Stimulated activated CD8-positive, alpha-beta memory T cell treated with anti-CD3 and anti-CD28 coated beads, Interleukin-7, amount 100 ng/mL, for 1 hour (primary cell): ENCODE results near the gene MRC2.

Source experiments
- DNase-seq, 2 donors: peaks; one replicate each; pipeline ENCODE4 v3.0.0-alpha.2; 2020; ENCODE audit warnings: low read depth in 2 of 2

Gene MRC2

GRCh38 chr17:62663304-62663703 lies 35.8 kb downstream of the MRC2 start:
- DNase-seq, result no peak

GRCh38 chr17:62664336-62665120 lies 37.1 kb downstream of the MRC2 start:
- DNase-seq, result no peak

GRCh38 chr17:62665599-62665998 lies 38.1 kb downstream of the MRC2 start:
- no peak for DNase-seq

- DNase-seq, result no peak
Measured at GRCh38 chr17:62666061-62666800, 38.8 kb downstream of the MRC2 start.

GRCh38 chr17:62666801-62667591 lies 39.5 kb downstream of the MRC2 start:
- DNase-seq, result no peak

DNA sequence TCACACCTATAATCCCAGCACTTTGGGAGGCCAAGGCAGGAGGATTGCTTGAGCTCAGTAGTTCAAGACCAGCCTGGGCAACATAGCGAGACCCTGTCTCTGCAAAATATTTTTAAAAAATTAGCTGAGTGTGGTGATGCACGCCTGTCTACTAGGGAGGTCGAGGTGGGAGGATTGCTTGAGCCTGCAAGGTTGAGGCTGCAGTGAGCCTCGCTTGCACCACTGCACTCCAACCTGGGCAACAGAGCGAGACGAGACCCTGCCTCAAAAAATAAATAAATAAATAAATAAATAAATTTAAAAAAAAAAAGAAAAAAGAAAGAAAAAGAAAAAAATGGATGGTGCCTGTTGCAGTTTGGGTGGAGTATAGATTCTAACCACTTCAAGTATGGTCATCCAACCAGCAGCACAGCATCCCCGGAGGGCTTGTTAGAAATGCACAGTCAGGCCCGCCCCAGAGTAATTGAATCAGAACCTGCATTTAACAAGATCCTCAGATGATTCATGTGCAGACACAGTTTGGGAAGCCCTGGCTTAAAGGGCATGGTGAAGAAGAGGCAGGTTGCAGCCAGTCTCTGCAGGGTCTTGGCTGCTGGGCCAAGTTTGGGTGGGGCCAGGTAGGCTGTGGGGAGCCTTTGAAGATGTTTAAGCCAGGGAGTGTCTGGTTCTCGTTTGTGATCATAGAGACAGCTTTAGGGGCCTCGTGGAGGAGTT lies 40.8 kb downstream of the MRC2 start:
- DNase-seq, result no peak

DNA sequence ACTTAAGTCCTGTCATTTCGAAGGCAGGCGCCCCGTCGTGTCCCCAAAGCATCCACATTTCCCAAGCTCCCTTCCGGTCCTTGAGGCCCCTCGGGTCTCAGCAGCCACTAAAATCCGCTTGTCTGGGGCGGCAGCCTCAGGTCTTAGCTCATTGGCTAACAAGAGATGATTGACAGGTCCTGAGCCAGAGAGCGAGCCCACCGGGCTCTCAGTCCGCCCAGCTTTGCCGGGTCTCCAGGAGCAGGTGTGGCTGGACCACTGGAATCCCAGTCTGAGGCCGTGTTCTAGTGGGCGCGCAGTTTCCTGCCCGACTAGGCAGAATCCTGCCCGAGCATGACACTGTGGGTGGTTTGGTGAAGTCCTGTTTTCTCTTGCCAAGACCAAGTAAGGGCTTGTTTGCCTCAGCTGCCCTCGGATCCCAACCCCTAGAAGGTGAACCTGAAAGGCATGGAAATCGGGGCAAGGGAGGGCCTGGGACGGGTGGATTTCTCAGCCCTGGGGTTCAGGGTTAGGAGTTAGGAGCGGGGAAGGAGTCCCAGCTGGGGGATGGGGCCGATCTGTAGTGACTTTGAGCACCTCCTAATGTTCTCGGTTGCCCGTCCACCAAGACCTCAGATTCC lies 42.8 kb downstream of the MRC2 start:
- DNase-seq, result no peak

GRCh38 chr17:62671553-62671952 lies 44.1 kb downstream of the MRC2 start:
- no peak for DNase-seq

- no peak for DNase-seq
Measured at GRCh38 chr17:62672957-62673356, 45.5 kb downstream of the MRC2 start.

DNA sequence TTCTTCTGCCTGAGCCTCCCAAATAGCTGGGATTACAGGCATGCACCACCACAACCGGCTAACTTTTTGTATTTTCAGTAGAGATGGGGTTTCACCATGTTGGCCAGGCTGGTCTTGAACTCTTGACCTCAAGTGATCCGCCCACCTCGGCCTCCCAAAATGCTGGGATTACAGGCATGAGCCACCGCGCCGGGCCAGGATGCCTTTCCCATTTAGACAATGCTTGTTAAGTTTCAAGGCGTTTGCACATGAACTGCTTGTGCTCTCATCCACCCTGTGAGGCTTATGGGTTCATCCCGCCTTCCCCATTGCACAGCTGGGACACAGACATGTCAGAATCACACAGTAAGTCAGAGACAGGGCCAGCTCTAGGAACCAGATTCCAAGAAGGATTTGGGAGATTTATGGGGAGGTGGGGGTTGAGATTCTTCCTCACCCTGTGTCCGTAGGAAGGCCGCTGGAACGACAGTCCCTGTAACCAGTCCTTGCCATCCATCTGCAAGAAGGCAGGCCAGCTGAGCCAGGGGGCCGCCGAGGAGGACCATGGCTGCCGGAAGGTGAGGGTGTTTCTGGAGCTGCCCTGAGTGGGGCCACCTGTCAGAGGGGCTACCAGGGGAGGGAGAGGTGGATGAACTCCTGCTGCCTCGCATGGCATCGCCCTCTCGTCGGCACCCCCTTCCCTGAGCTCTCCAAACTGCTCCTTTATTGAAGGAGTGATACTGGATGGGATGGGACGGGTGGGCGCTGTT lies 46.3 kb downstream of the MRC2 start:
- no peak for DNase-seq

- DNase-seq, result no peak
Measured at GRCh38 chr17:62674363-62674739, 46.9 kb downstream of the MRC2 start.

DNA sequence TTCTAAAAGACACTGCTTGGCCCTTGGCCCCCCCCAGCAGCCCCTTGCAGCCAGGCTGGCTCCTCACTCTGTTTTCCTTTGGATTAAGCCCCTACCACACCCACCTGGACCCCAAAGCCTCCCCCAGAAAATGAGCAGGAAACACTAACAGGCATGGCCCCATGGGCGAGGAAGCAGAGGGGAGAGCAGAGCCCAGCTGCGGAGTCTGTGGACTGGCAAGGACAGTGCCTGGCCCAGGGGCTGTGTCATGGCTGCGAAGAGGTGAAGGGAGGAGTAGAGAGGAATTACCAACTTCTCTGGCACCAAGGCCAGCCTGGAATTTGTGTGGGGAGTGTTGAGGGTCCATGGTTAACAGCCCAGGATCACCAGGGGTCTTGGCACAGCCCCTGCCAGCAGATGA lies 47.4 kb downstream of the MRC2 start:
- no peak for DNase-seq

DNA sequence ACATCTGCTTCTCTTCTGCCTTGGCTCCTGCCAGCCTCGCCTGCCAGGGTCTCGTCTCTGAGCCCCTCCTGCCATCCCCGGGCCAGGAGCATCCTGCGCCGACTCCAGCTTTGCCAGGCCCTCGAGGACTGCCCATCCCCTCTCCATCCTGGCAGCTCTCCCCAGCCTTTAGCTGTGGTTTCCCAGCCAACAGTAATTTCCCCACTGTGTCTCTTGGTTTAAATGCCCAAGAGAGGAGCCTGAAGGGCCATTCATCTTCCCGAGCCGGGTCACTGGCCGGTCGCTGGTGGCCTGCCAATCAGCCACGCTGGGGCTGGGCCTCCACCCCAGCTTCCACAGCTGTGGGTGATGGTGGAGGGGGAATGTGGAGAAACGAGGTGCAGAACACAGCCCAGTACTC lies 47.8 kb downstream of the MRC2 start:
- no peak for DNase-seq

DNA sequence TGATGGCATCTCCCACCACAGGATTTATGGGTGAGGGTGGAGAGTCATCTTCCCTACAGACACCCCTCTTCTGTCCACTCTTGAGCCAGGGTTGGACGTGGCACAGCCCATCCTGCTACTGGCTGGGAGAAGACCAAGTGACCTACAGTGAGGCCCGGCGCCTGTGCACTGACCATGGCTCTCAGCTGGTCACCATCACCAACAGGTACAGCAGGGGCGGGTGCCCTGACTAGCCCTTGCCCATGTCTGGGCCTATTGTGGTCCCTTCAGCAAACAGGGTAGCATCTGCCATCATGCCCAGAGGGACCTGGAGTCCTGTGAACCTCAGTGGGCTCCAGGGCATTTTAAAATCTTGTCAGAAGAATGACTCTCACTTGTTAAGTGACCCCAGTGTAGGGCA lies 48.2 kb downstream of the MRC2 start:
- DNase-seq, result no peak

- DNase-seq, result no peak
Measured at GRCh38 chr17:62676231-62676943, 48.9 kb downstream of the MRC2 start.

DNA sequence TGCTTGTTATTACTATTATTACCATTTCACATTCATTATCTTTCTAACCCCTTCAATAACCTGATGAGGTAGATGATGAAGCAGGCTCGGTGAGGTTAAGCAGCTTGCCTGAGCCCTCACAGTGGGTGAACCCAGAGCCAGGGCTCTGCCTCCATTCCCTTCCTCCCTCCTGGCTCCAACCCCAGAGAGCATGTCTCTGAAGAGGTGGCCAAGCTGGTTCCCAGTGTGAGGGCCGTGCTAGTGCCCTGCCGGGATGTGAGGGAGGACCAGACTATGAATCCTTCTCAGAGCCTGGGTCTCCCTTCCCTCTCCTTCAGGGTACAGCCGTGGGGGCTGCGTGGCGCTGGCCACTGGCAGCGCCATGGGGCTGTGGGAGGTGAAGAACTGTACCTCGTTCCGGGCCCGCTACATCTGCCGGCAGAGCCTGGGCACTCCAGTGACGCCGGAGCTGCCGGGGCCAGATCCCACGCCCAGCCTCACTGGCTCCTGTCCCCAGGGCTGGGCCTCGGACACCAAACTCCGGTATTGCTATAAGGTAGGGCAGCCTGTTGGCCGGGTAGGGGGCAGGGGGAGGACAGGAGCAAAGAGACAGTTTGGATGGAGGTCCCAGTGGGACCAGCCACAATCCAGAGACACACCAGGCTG lies 49.6 kb downstream of the MRC2 start:
- no peak for DNase-seq

- no peak for DNase-seq
Measured at GRCh38 chr17:62678214-62678919, 50.9 kb downstream of the MRC2 start.

DNA sequence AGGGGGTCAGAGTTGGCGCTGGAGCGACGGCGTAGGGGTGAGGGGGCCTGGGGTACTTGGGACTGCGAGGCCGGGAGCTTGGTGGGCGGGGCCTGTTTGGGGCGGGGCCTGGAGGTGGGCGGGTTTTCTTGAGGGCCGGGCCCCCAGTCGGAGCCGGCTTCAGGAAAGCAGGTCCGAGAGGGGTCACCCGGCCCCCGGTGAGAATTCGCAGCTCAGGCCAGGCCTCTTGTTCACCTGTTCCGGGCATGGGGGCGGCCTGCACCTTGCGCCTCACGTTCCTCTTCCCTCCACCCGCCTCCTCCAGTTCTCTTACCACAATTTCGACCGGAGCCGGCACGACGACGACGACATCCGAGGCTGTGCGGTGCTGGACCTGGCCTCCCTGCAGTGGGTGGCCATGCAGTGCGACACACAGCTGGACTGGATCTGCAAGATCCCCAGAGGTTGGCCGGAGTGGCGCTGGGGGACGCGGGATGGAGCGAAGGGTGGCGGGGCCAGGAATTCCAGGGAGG lies 52.5 kb downstream of the MRC2 start:
- no peak for DNase-seq
